ENCODE results near the gene DGLUCY.

GRCh38 chr14:91089958-91090535 lies 23.8 kb upstream of the DGLUCY start:
- TF ChIP-seq CTCF (IDR thresholded peaks at IDR 0.05; ENCODE audit: borderline replicate concordance, extremely low read depth, low read length, poor library complexity, severe bottlenecking) = no peak
- TF ChIP-seq EZH2 (IDR thresholded peaks at IDR 0.05; ENCODE audit: borderline replicate concordance, low read depth, low read length, severe bottlenecking) = no peak

Data from DND-41 (cell line).